ENCODE data around the gene GRIA3. TPM values are rescaled to one million over a fixed set of nuclear protein-coding genes. Genes with fewer than 3 reads are reported as not detected.

Gene GRIA3
- total RNA-seq, 1 experiment from 2014 or later, result not detected

- no peak for ATAC-seq
- Histone ChIP-seq H3K4me2 (ENCODE audit: low read length) (no peak overlapping the region), H3K79me2 (ENCODE audit: insufficient read depth, low read length) (no peaks in the 10 kb centered on the region), H3K9ac (ENCODE audit: low read length) (no peak overlapping the region), H3K4me1 (ENCODE audit: control insufficient read depth in 1 of 2, insufficient read depth in 2 of 2, low read length in 2 of 2) (no peaks in the 10 kb centered on the region), H2AFZ (ENCODE audit: low read depth, low read length, poor library complexity, severe bottlenecking) (no peak overlapping the region), H3K27me3 (ENCODE audit: insufficient read depth, low read length) (no peaks in the 10 kb centered on the region), H3K9me2 (ENCODE audit: insufficient read depth) (no peaks in the 10 kb centered on the region), H3K9me3 (ENCODE audit: control insufficient read depth in 1 of 2, insufficient read depth in 1 of 2, low read depth in 1 of 2, low read length in 2 of 2) (no peaks in the 10 kb centered on the region), H3K4me3 (replicated peaks in 1 of 2; ENCODE audit: low read depth in 1 of 2, low read length in 2 of 2) (no peak overlapping the region), H3K27ac (ENCODE audit: low read depth, low read length) (no peak overlapping the region), H4K20me1 (ENCODE audit: insufficient read depth) (no peaks in the 10 kb centered on the region), H3K36me3 (ENCODE audit: control insufficient read depth in 1 of 2, insufficient read depth in 2 of 2, low read length in 2 of 2) (no peaks in the 10 kb centered on the region)
- RAD21 ChIA-PET (ENCODE audit: low non-redundant PET in 1 of 2, low total read pairs in 2 of 2, uncharacterized antibody in 2 of 2, unreplicated experiment in 2 of 2), result no interaction called here
- no TSS peak for BruUV-seq (replicated peaks)
- POLR2A ChIA-PET, result no interaction called here
- no peak for DNase-seq (ENCODE audit: low read depth, low spot score)
- intact Hi-C loops (cut with micrococcal nuclease), result no loop called here
- TF ChIP-seq JUND (IDR thresholded peaks at IDR 0.05), result no peak
- TF ChIP-seq FOSL1 (IDR thresholded peaks at IDR 0.05; ENCODE audit: low read depth), result no peak
- no peak for TF ChIP-seq CTCF (IDR thresholded peaks at IDR 0.05 in 2 of 3, conservative IDR thresholded peaks at IDR 0.05 in 1 of 3; ENCODE audit: borderline replicate concordance in 1 of 3, insufficient read depth in 1 of 3, low read depth in 2 of 3, low read length in 2 of 3)
- no peak for TF ChIP-seq RAD21 (IDR thresholded peaks at IDR 0.05; ENCODE audit: low read depth)
- TF ChIP-seq POLR2A (IDR thresholded peaks at IDR 0.05; ENCODE audit: borderline replicate concordance, extremely low read depth, insufficient read depth, insufficient read length), result no peak
- TF ChIP-seq MAX (IDR thresholded peaks at IDR 0.05), result no peak
- no peak for TF ChIP-seq EGR1 (IDR thresholded peaks at IDR 0.05; ENCODE audit: low read depth)
- TF ChIP-seq SRF (IDR thresholded peaks at IDR 0.05; ENCODE audit: low read depth), result no peak
- no peak for TF ChIP-seq CEBPB (IDR thresholded peaks at IDR 0.05; ENCODE audit: low read depth)
- no peak for TF ChIP-seq ZFX (IDR thresholded peaks at IDR 0.05)
- no peak for TF ChIP-seq SIN3A (IDR thresholded peaks at IDR 0.05; ENCODE audit: low read depth)
- TF ChIP-seq ZNF274 (IDR thresholded peaks at IDR 0.05; ENCODE audit: low read depth, low read length), result no peak
- TF ChIP-seq ATF3 (IDR thresholded peaks at IDR 0.05), result no peak
- no peak for TF ChIP-seq TCF7L2 (IDR thresholded peaks at IDR 0.05; ENCODE audit: borderline replicate concordance, extremely low read depth, insufficient read depth, insufficient read length)
- TF ChIP-seq CBX3 (IDR thresholded peaks at IDR 0.05; ENCODE audit: low read depth), result no peak
- TF ChIP-seq EZH2 (IDR thresholded peaks at IDR 0.05), result no peak
- no peak for TF ChIP-seq SP1 (IDR thresholded peaks at IDR 0.05; ENCODE audit: low read depth)
- no peak for TF ChIP-seq REST (IDR thresholded peaks at IDR 0.05; ENCODE audit: low read depth)
- CTCF ChIA-PET, result no interaction called here
Measured at GRCh38 chrX:123339221-123339905, 155.3 kb downstream of the GRIA3 start.
